ENCODE results near the gene MTCH1.

Gene MTCH1

GRCh38 chr6:36927691-36928546 is 58.1 kb downstream of the MTCH1 start:
- H3K4me3 ChIP-seq (ENCODE audit: low read depth, low read length) = no peak overlapping the region

- no peak overlapping the region for H3K4me3 ChIP-seq (ENCODE audit: low read depth, low read length)
Measured at GRCh38 chr6:36926708-36927513, 59.1 kb downstream of the MTCH1 start.

- no peak overlapping the region for H3K4me3 ChIP-seq (ENCODE audit: low read depth, low read length)
Measured at GRCh38 chr6:36925809-36926208, 60.2 kb downstream of the MTCH1 start.

- H3K4me3 ChIP-seq (ENCODE audit: low read depth, low read length) = no peak overlapping the region
Measured at GRCh38 chr6:36924778-36925374, 61.1 kb downstream of the MTCH1 start.

- no peak overlapping the region for H3K4me3 ChIP-seq (ENCODE audit: low read depth, low read length)
Measured at GRCh38 chr6:36924131-36924530, 61.9 kb downstream of the MTCH1 start.

- no peak overlapping the region for H3K4me3 ChIP-seq (ENCODE audit: low read depth, low read length)
Measured at GRCh38 chr6:36920546-36920945, 65.5 kb downstream of the MTCH1 start.

- no peak overlapping the region for H3K4me3 ChIP-seq (ENCODE audit: low read depth, low read length)
Measured at GRCh38 chr6:36920049-36920448, 65.9 kb downstream of the MTCH1 start.

All from iPS-11a (cell line).